ENCODE measurements around the gene ANXA11. TPM values are rescaled to one million over a fixed set of nuclear protein-coding genes. Genes with fewer than 3 reads are reported as not detected.
A peak's percentile ranks its signal among the peaks of the same experiment; 100 is the strongest.

ANXA11 gene
- total and polyA plus RNA-seq, 9 of the 15 experiments (the other 6 are each of a cell fraction or from before 2014, with no cell fraction given): 43.6 to 212 (median 109) TPM

DNA sequence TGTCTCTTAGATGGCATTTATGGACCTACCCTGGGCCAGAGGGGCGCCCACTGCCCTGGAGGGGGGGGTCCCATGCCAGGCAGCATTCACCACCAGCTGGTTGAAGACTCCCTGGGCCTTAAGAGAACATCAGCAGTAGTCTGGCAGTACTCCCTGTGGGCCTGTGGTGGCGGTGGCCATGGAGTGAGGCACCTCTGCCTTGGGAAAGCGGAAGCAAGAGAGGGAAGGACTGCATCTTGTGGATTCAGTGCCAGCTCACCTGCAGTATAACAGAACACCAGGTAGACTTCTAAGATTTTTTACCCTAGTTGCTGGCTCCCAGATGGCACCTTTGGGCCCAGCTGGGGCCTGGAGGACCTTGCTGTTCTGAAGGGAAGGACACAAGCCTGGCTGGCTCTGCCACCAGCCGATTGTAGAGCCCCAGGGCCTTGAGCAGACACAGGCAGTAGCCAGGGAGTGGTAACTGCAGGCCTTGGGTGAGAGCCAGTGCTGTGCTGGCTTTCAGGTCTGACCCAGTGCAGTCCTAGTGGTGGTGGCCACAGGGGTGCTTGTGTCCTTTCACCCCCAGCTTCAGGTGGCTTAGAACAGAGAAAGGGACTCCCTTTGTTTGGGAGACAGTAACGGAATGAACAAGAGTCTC, 57.1 kb downstream of the ANXA11 start:
- CTCF ChIA-PET (ENCODE audit: low intra/inter-chr PET ratio): no interaction called here
- no peak for FAIRE-seq
- intact Hi-C loops (cut with micrococcal nuclease): loop anchor here (5.0 kb wide), 1 partner anchor 59 kb away; the partner anchor contains the start of gene ANXA11

More for the DNA sequence above, 57.1 kb downstream of the ANXA11 start:
- Histone ChIP-seq H3K4me3 (no peak overlapping the region), H3K4me2 (ENCODE audit: insufficient read depth, low read length) (no peak overlapping the region), H3K4me1 (replicated peaks in 1 of 2; ENCODE audit: control insufficient read depth in 2 of 2, insufficient read depth in 2 of 2, low read length in 2 of 2) (peaks cover 0 to 9% of the 10 kb centered on the region in 2 experiments; a peak in 3 of 5 replicates), H4K20me1 (replicated peaks; ENCODE audit: control insufficient read depth, insufficient read depth, low read length) (peaks cover 5% of the 10 kb centered on the region), H3K9ac (ENCODE audit: insufficient read depth in 1 of 2, low read depth in 2 of 2, low read length in 2 of 2) (no peak overlapping the region), H2AFZ (ENCODE audit: low read depth, low read length) (no peak overlapping the region), H3K36me3 (ENCODE audit: control insufficient read depth, insufficient read depth, low read length) (peaks cover 18% of the 10 kb centered on the region; the same call in 2 of the 3 replicates), H3K27me3 (ENCODE audit: control insufficient read depth in 2 of 2, insufficient read depth in 2 of 2, low read length in 2 of 2) (no peaks in the 10 kb centered on the region; a peak in 1 of 5 replicates), H3K9me3 (replicated peaks; ENCODE audit: control insufficient read depth, insufficient read depth, low read depth, low read length) (0 out of 2 replicates have a peak, but pooled peaks cover 4% of the 10 kb centered on the region), H3K27ac (ENCODE audit: extremely low read depth, low read depth, low read length) (no peak overlapping the region), H3K79me2 (ENCODE audit: control insufficient read depth, insufficient read depth, low read length) (no peaks in the 10 kb centered on the region), H3K9me1 (ENCODE audit: control insufficient read depth, insufficient read depth, low read length) (no peaks in the 10 kb centered on the region)
- TF ChIP-seq POLR2G (IDR thresholded peaks at IDR 0.05; ENCODE audit: low read depth, low read length): 0 out of 2 replicates have a peak, but pooled peaks have one; percentile 21
- no peak for TF ChIP-seq ZBTB34 (CRISPR knock-in tag; IDR thresholded peaks at IDR 0.05)
- in situ Hi-C loops (cut with MboI): no loop called here
- POLR2A ChIA-PET: interaction anchor here (1.0 to 1.3 kb wide), 2 partner anchors 10 to 33 kb away, joined by 4 to 5 read pairs; no protein-coding TSS in a partner anchor
- 72% methylated on average over 5 of the region's 5 CpGs for WGBS (ENCODE audit: insufficient coverage, low coverage, missing lambda C conversion rate)
- BruUV-seq (replicated peaks): no TSS peak
- ATAC-seq: no peak
- no peak for DNase-seq (ENCODE audit: extremely low read depth in 1 of 4, low spot score in 3 of 4)

Data from K562 (cell line).